HG03460 (cell line): ENCODE data around the gene TMEM86B.

Experiments
- ATAC-seq: cut with Tn5 transposase; IDR thresholded peaks from one replicate; pipeline ENCODE4 v1.9.1; 2021; ENCODE audit not compliant: unreplicated experiment

The TMEM86B gene

GRCh38 chr19:55179606-55180484 lies 48.7 kb downstream of the TMEM86B start, which contains the start of gene SYT5:
TSS of gene SYT5 (minus strand) at chr19:55180289. CDS start at chr19:55179041, 1,248 bp downstream.
- ATAC-seq, result no peak

- peak; percentile 76 for ATAC-seq
Observed at GRCh38 chr19:55178781-55179599, 49.6 kb downstream of the TMEM86B start.
